ENCODE measurements around the gene RARA.

GRCh38 chr17:40348136-40348504 is 39.1 kb downstream of the RARA start:
- no peak for TF ChIP-seq CTCF (IDR thresholded peaks at IDR 0.05; ENCODE audit: insufficient read depth, low read depth, low read length)
- no peak for TF ChIP-seq EZH2 (IDR thresholded peaks at IDR 0.05; ENCODE audit: insufficient read depth, low read length)
